ENCODE measurements around the gene SLC16A5.

SLC16A5 gene

DNA sequence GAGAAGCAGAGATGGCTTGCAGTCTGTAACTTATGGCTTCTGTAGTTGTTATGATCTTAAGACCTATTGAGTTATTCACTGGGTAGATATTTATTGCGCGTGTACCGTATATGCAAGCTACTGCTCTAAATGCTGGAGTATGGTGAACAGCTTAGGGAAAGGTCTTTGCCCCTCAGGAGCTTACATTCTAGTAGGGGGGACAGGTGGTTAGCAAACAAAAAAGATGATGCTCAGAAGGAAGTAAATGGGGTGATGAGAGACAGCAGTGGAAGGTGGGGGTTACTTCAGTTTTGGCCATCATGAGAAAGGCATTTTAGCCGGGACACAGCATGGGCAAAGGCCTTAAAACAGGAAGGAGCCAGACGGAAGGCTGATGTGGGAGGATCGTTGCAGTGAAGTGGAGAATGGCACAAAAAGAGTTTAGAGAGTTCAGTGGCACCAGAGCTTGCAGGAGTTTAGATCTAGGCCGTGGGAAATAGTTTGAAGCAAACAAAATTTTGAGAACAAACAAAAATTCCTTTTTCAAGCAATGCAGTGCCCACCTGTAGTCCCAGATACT lies 24.1 kb downstream of the SLC16A5 start:
- H3K27me3 ChIP-seq (ENCODE audit: insufficient read depth, low read length, poor library complexity): no peaks in the 10 kb centered on the region
- DNase-seq (no peak), ATAC-seq (ENCODE audit: insufficient read depth, low read depth) (no peak)
- H3K4me2 ChIP-seq (ENCODE audit: insufficient read depth, low read length): peak overlapping the region; percentile 97
- H3K9ac ChIP-seq (ENCODE audit: low read depth, low read length): no peak overlapping the region
- H4K20me1 ChIP-seq (ENCODE audit: insufficient read depth, low read length): no peaks in the 10 kb centered on the region
- H3K4me1 ChIP-seq (ENCODE audit: insufficient read depth, low read length): peaks cover 51% of the 10 kb centered on the region
- H3K4me3 ChIP-seq (ENCODE audit: low read depth in 1 of 2, low read length in 2 of 2): no peak overlapping the region
- TF ChIP-seq, protein P1, sequence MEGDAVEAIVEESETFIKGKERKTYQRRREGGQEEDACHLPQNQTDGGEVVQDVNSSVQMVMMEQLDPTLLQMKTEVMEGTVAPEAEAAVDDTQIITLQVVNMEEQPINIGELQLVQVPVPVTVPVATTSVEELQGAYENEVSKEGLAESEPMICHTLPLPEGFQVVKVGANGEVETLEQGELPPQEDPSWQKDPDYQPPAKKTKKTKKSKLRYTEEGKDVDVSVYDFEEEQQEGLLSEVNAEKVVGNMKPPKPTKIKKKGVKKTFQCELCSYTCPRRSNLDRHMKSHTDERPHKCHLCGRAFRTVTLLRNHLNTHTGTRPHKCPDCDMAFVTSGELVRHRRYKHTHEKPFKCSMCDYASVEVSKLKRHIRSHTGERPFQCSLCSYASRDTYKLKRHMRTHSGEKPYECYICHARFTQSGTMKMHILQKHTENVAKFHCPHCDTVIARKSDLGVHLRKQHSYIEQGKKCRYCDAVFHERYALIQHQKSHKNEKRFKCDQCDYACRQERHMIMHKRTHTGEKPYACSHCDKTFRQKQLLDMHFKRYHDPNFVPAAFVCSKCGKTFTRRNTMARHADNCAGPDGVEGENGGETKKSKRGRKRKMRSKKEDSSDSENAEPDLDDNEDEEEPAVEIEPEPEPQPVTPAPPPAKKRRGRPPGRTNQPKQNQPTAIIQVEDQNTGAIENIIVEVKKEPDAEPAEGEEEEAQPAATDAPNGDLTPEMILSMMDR (IDR thresholded peaks at IDR 0.05; ENCODE audit: borderline replicate concordance, extremely low read depth, low read length, poor library complexity, severe bottlenecking): no peak
- no peak for TF ChIP-seq EZH2 (IDR thresholded peaks at IDR 0.05; ENCODE audit: borderline replicate concordance, low read depth, low read length, severe bottlenecking)
- no peaks in the 10 kb centered on the region for H3K9me3 ChIP-seq (ENCODE audit: insufficient read depth, low read length, severe bottlenecking)
- peaks cover 36% of the 10 kb centered on the region for H3K79me2 ChIP-seq (ENCODE audit: insufficient read depth, low read length)
- no peak overlapping the region for H3K27ac ChIP-seq (ENCODE audit: low read length)
- peaks cover 13% of the 10 kb centered on the region for H3K36me3 ChIP-seq (ENCODE audit: insufficient read depth, low read length)
- no peak overlapping the region for H2AFZ ChIP-seq (ENCODE audit: low read depth, low read length)

DNA sequence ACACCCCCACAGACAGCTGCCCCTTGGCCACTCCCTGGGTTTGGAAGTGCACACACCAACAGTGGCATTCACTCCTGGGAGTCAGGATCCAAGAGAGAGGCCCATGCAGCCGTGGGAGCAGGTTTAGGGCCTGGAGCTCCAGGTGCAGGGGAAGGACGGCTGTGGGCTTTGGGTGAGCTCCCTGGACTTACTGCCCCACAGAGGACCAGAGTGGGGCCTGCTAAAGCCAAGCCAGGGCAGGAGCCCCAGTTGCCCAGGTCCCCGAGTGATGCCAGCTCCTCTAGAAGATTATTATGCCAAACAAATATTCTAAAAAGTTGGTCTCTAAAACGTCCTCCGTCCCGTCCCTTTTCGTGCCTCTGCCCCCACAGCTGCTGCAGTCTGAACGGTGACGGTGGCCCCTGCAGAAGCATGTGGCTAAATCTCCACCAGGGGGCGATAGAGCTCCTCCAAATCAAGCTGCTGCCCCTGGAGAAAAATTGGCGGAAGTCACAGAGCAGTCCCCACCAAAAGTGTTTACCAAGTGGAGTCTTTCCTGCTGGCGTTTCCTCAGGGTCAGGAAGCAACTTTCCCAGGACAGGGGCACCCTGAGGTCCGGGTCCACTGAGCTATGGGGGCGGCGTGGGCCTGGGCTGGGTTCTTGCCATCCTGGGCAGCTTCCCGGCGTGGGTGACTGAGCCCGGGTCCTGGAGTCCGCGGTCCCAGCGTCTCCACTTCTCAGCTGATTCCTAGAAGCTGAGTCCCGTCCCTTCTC lies 26.2 kb downstream of the SLC16A5 start:
- ATAC-seq (ENCODE audit: insufficient read depth, low read depth) (peak; percentile 80), DNase-seq (peak; percentile 91)
- peaks cover 39% of the 10 kb centered on the region for H3K79me2 ChIP-seq (ENCODE audit: insufficient read depth, low read length)
- no peaks in the 10 kb centered on the region for H4K20me1 ChIP-seq (ENCODE audit: insufficient read depth, low read length)
- peak overlapping the region; percentile 73 for H3K9ac ChIP-seq (ENCODE audit: low read depth, low read length)
- peaks cover 45% of the 10 kb centered on the region for H3K4me1 ChIP-seq (ENCODE audit: insufficient read depth, low read length)
- no peaks in the 10 kb centered on the region for H3K27me3 ChIP-seq (ENCODE audit: insufficient read depth, low read length, poor library complexity)
- peaks cover 17% of the 10 kb centered on the region for H3K36me3 ChIP-seq (ENCODE audit: insufficient read depth, low read length)
- peak overlapping the region; percentile 28 to 67 for H3K4me3 ChIP-seq (ENCODE audit: low read depth in 1 of 2, low read length in 2 of 2)
- peak overlapping the region; percentile 86 for H2AFZ ChIP-seq (ENCODE audit: low read depth, low read length)
- no peak for TF ChIP-seq EZH2 (IDR thresholded peaks at IDR 0.05; ENCODE audit: borderline replicate concordance, low read depth, low read length, severe bottlenecking)
- TF ChIP-seq, protein P1 (IDR thresholded peaks at IDR 0.05; ENCODE audit: borderline replicate concordance, extremely low read depth, low read length, poor library complexity, severe bottlenecking): peak; percentile 99
- peak overlapping the region; percentile 90 for H3K27ac ChIP-seq (ENCODE audit: low read length)
- H3K4me2 ChIP-seq (ENCODE audit: insufficient read depth, low read length): peak overlapping the region; percentile 92
- no peaks in the 10 kb centered on the region for H3K9me3 ChIP-seq (ENCODE audit: insufficient read depth, low read length, severe bottlenecking)

DNA sequence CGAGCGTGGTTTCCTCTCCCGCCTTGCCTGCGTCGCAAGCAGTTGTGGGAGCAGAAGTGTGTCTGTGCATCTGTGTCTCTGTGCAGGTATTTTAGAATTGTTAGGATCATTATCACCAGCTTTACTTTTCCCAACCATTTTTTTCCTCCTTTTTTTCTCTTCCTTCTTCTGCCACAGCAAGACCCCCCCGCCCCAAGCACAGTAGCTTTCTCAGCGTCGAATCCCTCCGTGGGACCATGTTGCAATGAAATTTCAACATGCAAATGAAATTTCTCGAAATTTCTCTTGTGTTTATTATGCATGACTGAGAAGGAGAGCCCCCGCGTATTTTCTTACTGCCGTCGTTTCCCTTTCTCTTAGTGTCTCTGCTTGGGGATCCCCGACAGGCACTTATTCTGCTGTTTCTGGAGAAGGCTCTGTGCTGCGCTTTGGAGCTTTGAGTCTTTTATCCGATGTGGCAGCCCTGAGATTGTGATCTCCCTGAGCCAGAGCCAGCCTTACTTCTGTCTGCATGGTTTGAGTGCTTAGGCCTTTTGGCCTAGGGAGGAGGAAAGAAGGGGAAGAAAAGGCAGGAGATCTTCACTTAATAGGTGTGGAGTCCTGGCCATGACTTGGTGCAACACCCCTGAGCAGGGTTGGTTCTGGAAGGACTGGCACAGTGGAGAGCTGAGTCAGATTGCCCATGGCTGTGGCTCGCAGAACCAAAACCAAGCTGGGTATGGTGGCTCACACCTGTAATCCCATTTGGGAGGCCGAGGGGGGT lies 27.0 kb downstream of the SLC16A5 start:
- Histone ChIP-seq H3K79me2 (ENCODE audit: insufficient read depth, low read length) (peaks cover 39% of the 10 kb centered on the region), H3K4me2 (ENCODE audit: insufficient read depth, low read length) (peak overlapping the region; percentile 92), H3K27ac (ENCODE audit: low read length) (peak overlapping the region; percentile 90), H4K20me1 (ENCODE audit: insufficient read depth, low read length) (no peaks in the 10 kb centered on the region), H2AFZ (ENCODE audit: low read depth, low read length) (peak overlapping the region; percentile 86), H3K4me1 (ENCODE audit: insufficient read depth, low read length) (peaks cover 39% of the 10 kb centered on the region), H3K36me3 (ENCODE audit: insufficient read depth, low read length) (peaks cover 17% of the 10 kb centered on the region), H3K9ac (ENCODE audit: low read depth, low read length) (peak overlapping the region; percentile 73), H3K27me3 (ENCODE audit: insufficient read depth, low read length, poor library complexity) (no peaks in the 10 kb centered on the region), H3K4me3 (ENCODE audit: low read depth in 1 of 2, low read length in 2 of 2) (peak overlapping the region; percentile 28 to 67), H3K9me3 (ENCODE audit: insufficient read depth, low read length, severe bottlenecking) (no peaks in the 10 kb centered on the region)
- TF ChIP-seq, protein P1 (IDR thresholded peaks at IDR 0.05; ENCODE audit: borderline replicate concordance, extremely low read depth, low read length, poor library complexity, severe bottlenecking): no peak
- TF ChIP-seq EZH2 (IDR thresholded peaks at IDR 0.05; ENCODE audit: borderline replicate concordance, low read depth, low read length, severe bottlenecking): no peak
- DNase-seq: no peak
- no peak for ATAC-seq (ENCODE audit: insufficient read depth, low read depth)

All from DND-41 (cell line).